Endodermal cell (in vitro differentiated cells): ENCODE measurements around the gene COG3. TPM values are rescaled to one million over a fixed set of nuclear protein-coding genes. Genes with fewer than 3 reads are reported as not detected.

ENCODE experiments used
- DNase-seq: peaks from one replicate; pipeline ENCODE4 v3.0.0-alpha.2; 2017
- H3K27ac ChIP-seq: 2 replicates; pipeline ENCODE4 v1.5.1; 2013; ENCODE audit warnings: mild to moderate bottlenecking, low read depth, low read length, moderate library complexity
- H3K27me3 ChIP-seq: 2 replicates; pipeline ENCODE4 v1.6.1; 2013; ENCODE audit warnings: mild to moderate bottlenecking, low read length, moderate library complexity; ENCODE audit not compliant: insufficient read depth, control insufficient read depth, poor library complexity, severe bottlenecking
- H3K36me3 ChIP-seq: 2 replicates; pipeline ENCODE4 v1.7.0; 2013; ENCODE audit warnings: mild to moderate bottlenecking, low read length, moderate library complexity; ENCODE audit not compliant: control insufficient read depth, insufficient read depth
- H3K4me1 ChIP-seq: one replicate; pipeline ENCODE4 v1.7.0; 2013; ENCODE audit warnings: low read length; ENCODE audit not compliant: control insufficient read depth, insufficient read depth
- H3K4me3 ChIP-seq: 2 replicates; pipeline ENCODE4 v1.5.1; 2013; ENCODE audit warnings: mild to moderate bottlenecking, low read length, moderate library complexity
- H3K9ac ChIP-seq: 2 replicates; pipeline ENCODE4 v1.6.1; 2013; ENCODE audit warnings: mild to moderate bottlenecking, low read length, moderate library complexity; ENCODE audit not compliant: poor library complexity, severe bottlenecking; ENCODE audit errors: extremely low read depth
- H3K9me3 ChIP-seq: 2 replicates; pipeline ENCODE4 v1.6.1; 2013; ENCODE audit warnings: mild to moderate bottlenecking, low read length, moderate library complexity; ENCODE audit not compliant: control insufficient read depth
- H3K27ac Mint-ChIP-seq: 2 replicates; pipeline ENCODE4 v1.8.0; 2020; ENCODE audit warnings: mixed read lengths
- H3K27me3 Mint-ChIP-seq: 2 replicates; pipeline ENCODE4 v1.8.0; 2021; ENCODE audit warnings: mild to moderate bottlenecking, mixed read lengths; ENCODE audit not compliant: insufficient read depth
- H3K36me3 Mint-ChIP-seq: 2 replicates; pipeline ENCODE4 v1.8.0; 2020; ENCODE audit warnings: low read depth, mixed read lengths
- H3K4me1 Mint-ChIP-seq: 2 replicates; pipeline ENCODE4 v1.8.0; 2020; ENCODE audit warnings: mixed read lengths
- H3K4me3 Mint-ChIP-seq: 2 replicates; pipeline ENCODE4 v1.8.0; 2020; ENCODE audit warnings: mild to moderate bottlenecking, moderate library complexity, mixed read lengths
- H3K9me3 Mint-ChIP-seq: 2 replicates; pipeline ENCODE4 v1.8.0; 2020; ENCODE audit warnings: mild to moderate bottlenecking, mixed read lengths
- WGBS, 2 experiments: methylation state at CpG; one replicate each; pipeline versions ENCODE4 v1.1.5 to v1.1.7; 2013; ENCODE audit warnings: missing lambda C conversion rate in 2 of 2, mixed read lengths in 1 of 2; ENCODE audit not compliant: insufficient coverage in 1 of 2, insufficient read length in 1 of 2; 5-methylcytosine and 5-hydroxymethylcytosine counted together
- total RNA-seq, 2 donors: library from RNA; stranded (reverse); fragmentation: NEBNext Ultra II Directional in 1 of 2; extraction: Animal tissue kit (Norgen Biotek cat#: 25700) in 1 of 2; gene quantifications; 2 replicates in 1 of 2; 3 replicates in 1 of 2; pipeline ENCODE4 v1.2.1, GENCODE V29; 2021
- TF ChIP-seq, protein P1 (sequence below): fragments of 200-600 bp; sonication (generic); conservative IDR thresholded peaks from 2 replicates; pipeline ENCODE4 v1.5.0; 2021; ENCODE audit warnings: antibody characterized with exemption, mild to moderate bottlenecking

Gene COG3
- total RNA-seq, 2 donors from 2014 or later, result 21.8 to 23.8 TPM

DNA sequence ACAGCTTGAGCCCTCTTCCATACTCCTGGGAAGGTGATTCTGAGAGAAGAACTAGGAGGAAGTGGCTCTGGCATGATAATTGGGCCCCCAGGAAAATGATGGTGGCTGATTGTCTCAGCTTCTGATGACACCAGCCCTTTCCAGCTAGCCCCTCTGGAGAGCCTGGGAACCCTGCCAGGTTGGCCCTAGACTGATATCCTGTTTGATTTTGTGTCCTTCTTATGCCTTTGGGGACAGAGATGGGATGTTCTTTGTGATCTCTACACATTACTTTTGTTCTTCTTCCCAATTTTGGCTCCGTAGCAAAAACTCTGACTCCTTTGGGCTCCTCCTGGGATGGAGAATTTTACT, 111.1 kb downstream of the COG3 start:
- H3K9ac ChIP-seq, result no peak overlapping the region
- H3K27ac Mint-ChIP-seq, result no peak overlapping the region

GRCh38 chr13:45576466-45576865, 111.7 kb downstream of the COG3 start:
- no peak overlapping the region for H3K4me3 Mint-ChIP-seq
- 91 to 92% methylated on average over 4 of the region's 4 CpGs for WGBS, 2 experiments

More for the DNA sequence above, 111.1 kb downstream of the COG3 start:
- Mint-ChIP-seq H3K27me3 (peaks cover 16% of the 10 kb centered on the region), H3K9me3 (no peaks in the 10 kb centered on the region), H3K4me3 (no peak overlapping the region), H3K36me3 (no peaks in the 10 kb centered on the region), H3K4me1 (no peaks in the 10 kb centered on the region)
- Histone ChIP-seq H3K36me3 (no peaks in the 10 kb centered on the region), H3K9me3 (no peaks in the 10 kb centered on the region), H3K27me3 (peaks cover under 1% of the 10 kb centered on the region), H3K4me3 (no peak overlapping the region), H3K27ac (no peak overlapping the region), H3K4me1 (no peaks in the 10 kb centered on the region)
- 90% methylated on average over 1 of the region's 1 CpG; no CpG with 5 or more reads in 1 of the 2 experiments for WGBS, 2 experiments
- TF ChIP-seq, protein P1, sequence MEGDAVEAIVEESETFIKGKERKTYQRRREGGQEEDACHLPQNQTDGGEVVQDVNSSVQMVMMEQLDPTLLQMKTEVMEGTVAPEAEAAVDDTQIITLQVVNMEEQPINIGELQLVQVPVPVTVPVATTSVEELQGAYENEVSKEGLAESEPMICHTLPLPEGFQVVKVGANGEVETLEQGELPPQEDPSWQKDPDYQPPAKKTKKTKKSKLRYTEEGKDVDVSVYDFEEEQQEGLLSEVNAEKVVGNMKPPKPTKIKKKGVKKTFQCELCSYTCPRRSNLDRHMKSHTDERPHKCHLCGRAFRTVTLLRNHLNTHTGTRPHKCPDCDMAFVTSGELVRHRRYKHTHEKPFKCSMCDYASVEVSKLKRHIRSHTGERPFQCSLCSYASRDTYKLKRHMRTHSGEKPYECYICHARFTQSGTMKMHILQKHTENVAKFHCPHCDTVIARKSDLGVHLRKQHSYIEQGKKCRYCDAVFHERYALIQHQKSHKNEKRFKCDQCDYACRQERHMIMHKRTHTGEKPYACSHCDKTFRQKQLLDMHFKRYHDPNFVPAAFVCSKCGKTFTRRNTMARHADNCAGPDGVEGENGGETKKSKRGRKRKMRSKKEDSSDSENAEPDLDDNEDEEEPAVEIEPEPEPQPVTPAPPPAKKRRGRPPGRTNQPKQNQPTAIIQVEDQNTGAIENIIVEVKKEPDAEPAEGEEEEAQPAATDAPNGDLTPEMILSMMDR, result no peak
- DNase-seq, result no peak

DNA sequence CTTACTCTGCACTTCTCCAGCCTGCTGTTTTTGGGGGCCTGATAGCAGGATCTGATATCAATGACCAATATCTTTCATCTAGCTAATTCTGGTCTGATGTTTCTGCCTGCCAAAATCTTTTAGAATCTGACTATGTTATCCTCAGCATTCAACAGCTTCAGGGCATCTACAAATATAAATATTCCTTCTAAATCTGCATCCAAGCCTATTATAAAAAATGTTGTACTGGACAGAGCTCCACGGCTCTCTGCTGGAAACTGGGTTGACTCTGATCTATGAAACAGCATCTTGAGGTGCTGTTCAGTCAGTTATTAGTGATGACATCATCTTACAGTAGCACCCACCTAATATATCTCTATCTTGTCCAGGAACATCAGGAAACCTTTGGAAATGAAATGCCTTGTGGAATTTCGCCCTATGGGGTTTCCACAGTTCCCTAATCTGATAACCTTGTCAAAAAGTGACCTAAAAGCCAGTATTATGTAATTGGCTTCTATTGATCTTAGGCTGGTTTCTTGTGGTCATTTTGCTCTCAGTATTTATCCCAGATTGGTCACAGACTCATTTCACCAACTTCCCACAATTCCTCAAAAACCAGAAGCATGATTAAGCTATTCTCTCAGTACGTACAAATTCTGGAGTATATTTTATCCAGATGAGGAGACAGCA, 117.8 kb downstream of the COG3 start:
- no peaks in the 10 kb centered on the region for H3K27me3 ChIP-seq
- no peaks in the 10 kb centered on the region for H3K9me3 Mint-ChIP-seq
- no peak overlapping the region for H3K4me3 Mint-ChIP-seq
- no peak overlapping the region for H3K27ac ChIP-seq
- no peaks in the 10 kb centered on the region for H3K4me1 ChIP-seq
- WGBS, 2 experiments, result 88 to 93% methylated on average over 2 to 3 of the region's 3 CpGs
- DNase-seq, result no peak
- TF ChIP-seq, protein P1, result no peak
- no peak overlapping the region for H3K4me3 ChIP-seq
- H3K9ac ChIP-seq, result no peak overlapping the region
- peaks cover 17% of the 10 kb centered on the region for H3K27me3 Mint-ChIP-seq
- no peaks in the 10 kb centered on the region for H3K4me1 Mint-ChIP-seq
- no peaks in the 10 kb centered on the region for H3K9me3 ChIP-seq
- H3K27ac Mint-ChIP-seq, result no peak overlapping the region
- no peaks in the 10 kb centered on the region for H3K36me3 ChIP-seq
- H3K36me3 Mint-ChIP-seq, result no peaks in the 10 kb centered on the region

More at GRCh38 chr13:45576466-45576865, 111.7 kb downstream of the COG3 start:
- H3K4me1 ChIP-seq, result no peaks in the 10 kb centered on the region
- no peak overlapping the region for H3K9ac ChIP-seq
- no peaks in the 10 kb centered on the region for H3K36me3 Mint-ChIP-seq
- no peaks in the 10 kb centered on the region for H3K36me3 ChIP-seq
- no peak overlapping the region for H3K27ac Mint-ChIP-seq
- no peak overlapping the region for H3K27ac ChIP-seq
- TF ChIP-seq, protein P1, result no peak
- H3K27me3 Mint-ChIP-seq, result peaks cover 17% of the 10 kb centered on the region
- H3K4me1 Mint-ChIP-seq, result no peaks in the 10 kb centered on the region
- no peaks in the 10 kb centered on the region for H3K9me3 ChIP-seq
- no peak overlapping the region for H3K4me3 ChIP-seq
- no peaks in the 10 kb centered on the region for H3K9me3 Mint-ChIP-seq
- no peaks in the 10 kb centered on the region for H3K27me3 ChIP-seq
- no peak for DNase-seq
